GM18519 (cell line): ENCODE data around the gene ARHGAP26.
A peak's percentile ranks its signal among the peaks of the same experiment; 100 is the strongest.

ENCODE experiments used
- ATAC-seq: cut with Tn5 transposase; IDR thresholded peaks from one replicate; pipeline ENCODE4 v1.9.1; 2021; ENCODE audit warnings: mild to moderate bottlenecking, moderate library complexity; ENCODE audit not compliant: unreplicated experiment, low FRiP score

ARHGAP26 gene

DNA sequence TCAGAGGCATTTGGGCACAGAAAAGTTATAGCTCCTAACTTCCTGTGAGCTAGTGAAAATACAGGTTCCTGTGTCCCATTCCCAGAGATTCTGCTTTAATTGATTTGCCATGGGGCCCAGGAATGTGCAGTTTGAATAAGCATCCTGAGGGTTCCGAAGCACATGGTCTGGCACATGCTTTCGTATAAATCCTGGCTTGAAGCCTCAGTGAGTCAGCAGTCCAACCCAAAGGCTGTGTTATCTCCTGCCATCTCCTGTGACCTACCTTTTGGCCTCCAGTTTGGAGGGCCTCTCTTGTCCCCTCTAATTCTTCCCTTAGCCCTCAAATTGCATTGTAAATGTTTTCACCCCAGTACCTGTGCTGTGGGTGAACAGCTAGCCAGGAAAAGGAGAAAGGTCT is 449.5 kb downstream of the ARHGAP26 start:
- no peak for ATAC-seq

DNA sequence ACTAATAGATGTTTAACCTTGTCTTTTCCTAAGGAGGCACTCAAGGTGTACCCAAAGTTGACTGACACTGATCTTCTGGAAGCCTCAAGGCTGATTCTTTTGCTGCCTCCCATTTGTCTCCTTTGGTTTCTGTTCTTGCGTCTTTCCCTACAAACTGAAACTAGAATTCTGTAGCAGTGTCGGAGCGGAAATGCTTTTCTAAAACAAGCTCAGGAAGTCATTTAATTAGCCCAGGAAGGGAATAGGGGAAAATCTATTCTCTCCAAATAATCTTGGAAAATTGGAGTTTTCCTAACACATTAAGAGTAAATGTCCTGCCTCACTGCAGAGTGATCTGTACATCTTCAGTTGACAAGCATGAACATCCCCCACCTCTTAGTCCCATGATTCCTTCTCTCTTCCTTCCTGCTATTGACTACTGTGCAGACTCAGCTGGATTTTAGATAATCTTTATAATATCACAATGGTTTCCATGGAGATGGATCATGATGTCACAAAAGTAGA is 450.6 kb downstream of the ARHGAP26 start:
- no peak for ATAC-seq

DNA sequence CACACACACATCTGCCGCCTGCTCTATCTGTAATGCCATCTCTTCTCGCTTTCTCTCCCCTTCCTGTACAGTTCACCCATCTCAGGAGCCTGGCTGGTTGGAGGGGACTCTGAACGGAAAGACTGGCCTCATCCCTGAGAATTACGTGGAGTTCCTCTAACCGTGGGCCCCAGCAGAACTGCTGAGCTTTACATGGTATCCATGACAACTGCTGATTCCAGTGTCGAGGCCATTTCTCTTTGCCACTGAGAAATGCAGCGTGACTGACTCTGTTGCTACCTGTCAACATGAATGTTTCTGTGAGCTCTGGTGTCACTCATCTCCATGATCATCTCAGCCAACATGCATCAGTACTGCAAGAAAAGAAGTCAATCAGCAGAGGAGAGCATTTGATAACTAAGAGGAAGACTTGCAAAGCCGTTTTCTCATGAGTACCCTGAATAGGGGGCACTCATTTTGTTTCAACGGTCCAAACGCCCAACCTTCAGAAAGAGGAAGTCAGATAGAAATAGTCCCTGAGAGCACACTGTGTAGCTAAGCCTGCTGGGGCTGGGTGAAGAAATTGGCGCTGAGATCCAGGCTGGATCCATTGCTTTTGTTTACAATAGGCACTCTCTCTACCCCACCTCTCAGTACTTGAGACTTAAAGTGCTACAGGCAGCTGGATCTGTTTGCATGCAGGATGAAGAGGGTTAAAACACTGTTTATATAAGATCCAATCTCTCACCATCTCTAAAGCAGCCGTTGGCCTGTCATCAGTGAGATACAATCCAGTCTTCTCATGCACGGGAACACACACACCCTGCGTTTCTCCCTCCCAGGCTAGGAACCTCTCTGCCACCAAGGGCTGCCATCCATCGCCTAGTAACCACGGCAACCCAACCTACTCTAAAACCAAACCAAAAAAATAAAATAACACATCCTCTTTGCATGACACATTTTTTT is 452.4 kb downstream of the ARHGAP26 start:
- ATAC-seq = peak; percentile 67

DNA sequence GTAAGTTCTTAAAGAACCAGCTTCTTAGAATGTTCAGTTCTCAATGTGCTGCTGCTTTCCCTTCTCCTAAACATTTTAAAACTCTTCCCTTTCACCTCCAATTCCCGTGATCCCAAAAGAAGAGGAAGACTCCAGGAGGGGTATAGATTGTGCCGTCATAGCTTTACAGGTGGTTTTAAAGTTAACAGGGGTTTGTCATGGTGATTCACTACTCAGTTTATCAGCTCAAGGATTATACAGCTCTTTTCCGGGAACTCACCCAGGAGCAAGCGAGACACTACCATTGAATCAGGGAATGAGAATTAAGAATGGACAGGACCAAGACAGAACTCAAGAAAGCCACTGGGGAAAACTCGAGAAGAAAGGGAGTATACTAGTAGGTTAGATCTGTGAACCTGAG is 454.5 kb downstream of the ARHGAP26 start:
- ATAC-seq = no peak

DNA sequence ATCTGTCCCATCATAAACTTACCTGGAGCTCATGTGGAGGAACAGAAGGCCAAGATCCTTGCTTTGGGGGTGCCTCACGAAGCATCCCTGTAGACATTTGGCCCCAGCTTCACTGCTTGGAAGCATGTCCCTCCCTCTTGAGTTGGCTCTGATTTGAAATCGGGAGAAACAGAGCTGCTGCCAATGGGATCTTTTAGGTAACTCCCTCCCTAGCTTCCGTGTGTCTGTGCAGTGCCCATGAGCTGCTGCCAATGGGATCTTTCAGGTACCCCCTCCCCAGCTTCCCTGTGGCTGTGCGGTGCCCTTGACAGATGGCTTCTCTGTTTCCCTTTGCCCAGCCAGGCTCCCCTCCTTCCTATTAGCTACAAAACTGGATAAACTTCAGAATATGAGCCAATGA is 455.3 kb downstream of the ARHGAP26 start:
- no peak for ATAC-seq

DNA sequence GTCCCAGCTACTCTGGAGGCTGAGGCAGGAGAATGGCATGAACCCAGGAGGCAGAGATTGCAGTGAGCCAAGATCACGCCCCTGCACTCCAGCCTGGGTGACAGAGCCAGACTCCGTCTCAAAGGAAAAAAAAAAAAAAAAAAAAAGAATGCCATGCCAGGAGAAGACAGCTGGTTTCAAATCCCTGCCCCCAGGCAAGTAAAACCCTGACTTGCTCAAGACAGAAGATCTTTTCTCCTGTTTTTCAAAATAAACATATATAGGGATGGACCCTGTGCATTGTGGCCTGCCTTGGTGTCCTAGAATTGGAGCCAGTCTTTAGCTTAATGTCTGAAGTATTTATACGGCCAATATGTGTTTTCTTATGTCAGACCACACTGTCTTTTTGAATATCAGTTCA is 456.2 kb downstream of the ARHGAP26 start:
- no peak for ATAC-seq

DNA sequence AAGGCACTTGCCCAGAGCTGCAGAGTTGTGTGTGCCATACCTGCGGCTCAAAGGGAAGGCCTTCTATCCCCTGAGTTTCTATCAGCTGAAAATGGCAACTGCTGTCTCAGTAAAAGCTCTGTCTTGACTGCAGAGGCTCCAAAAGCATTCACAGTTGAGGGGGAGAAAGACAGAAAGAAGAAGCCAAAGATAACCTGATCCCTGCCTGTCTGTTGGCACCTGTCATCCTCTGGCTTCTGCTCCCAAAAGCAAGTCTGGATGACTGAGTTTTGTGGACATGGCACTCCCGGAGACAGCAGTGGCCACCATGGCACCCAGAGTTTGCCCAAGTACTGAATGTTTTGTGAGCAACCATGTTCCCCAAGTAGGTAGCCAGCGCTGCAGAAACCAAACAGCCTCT is 456.7 kb downstream of the ARHGAP26 start:
- ATAC-seq = no peak

DNA sequence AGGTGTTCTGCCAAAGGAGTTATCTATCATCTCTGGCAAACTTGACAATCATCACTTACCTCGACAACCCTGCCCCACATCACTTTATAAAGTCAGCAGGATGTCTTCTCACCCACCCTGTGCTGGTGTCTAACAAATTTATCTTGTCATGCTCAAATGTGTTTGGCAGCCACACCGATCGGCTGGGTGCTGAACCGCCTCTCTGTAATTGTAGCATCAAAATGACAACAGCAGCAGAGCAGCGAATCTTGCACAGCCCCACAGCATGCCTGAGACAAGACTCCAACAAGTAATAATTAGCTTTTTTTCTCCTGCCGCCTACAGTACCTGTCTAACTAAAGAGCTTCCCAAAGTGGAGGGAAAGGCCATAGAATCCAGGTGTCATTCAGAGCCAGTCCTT is 457.1 kb downstream of the ARHGAP26 start:
- ATAC-seq = no peak

DNA sequence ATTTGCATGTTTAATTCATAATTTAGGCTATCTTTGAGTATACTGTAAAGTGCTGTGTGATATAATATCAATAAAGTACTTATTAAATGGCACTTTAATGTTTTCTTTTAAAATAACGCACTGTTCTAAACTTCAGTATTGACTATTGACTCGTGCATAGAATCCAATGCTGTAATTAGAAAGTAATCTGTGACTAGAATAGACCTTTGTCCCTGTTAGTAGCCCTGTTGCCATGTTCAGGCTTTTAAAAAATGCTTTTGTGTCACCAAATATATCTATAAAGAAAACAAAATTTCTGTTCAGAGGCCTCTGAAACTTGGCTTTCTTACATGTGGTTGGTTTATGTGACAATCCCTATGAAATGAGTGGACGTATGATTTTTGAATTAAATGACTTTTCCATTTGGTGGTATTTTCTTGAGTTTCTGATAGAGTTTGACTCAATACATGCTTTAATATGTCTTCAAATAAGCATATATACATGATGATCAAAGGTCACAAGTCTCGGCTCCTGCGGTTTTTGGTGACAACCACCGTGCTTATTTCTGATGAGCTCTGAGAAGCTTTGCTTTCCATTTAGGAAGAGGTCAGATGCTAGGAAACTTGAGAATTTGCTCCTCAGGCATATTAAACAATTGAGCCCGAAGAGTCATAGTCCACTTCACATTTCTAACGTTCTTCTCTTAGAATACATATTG is 458.6 kb downstream of the ARHGAP26 start:
- ATAC-seq = no peak

DNA sequence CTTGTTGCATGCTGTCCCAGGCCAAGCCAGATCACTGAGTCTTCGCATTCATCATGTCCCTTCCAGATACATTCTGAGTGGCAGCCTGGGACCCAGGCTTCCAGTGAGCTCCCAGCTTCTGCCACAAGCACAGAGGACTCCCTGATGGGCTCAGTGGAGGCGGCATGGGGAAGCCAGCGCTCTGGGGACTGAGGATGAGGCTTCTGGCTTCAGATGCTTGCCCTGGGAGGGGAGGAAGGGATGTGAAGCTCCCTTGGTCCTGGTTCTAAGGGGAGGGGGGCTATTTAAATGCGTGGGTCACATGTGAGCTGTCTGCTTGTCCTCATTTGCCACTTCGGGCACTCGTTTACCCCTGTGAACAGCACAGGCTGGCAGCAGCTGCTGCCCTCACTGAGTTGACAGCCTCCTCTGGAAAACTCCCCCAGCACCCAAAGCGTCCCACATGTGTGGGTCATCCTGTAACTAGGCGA is 459.3 kb downstream of the ARHGAP26 start:
- peak; percentile 13 for ATAC-seq

DNA sequence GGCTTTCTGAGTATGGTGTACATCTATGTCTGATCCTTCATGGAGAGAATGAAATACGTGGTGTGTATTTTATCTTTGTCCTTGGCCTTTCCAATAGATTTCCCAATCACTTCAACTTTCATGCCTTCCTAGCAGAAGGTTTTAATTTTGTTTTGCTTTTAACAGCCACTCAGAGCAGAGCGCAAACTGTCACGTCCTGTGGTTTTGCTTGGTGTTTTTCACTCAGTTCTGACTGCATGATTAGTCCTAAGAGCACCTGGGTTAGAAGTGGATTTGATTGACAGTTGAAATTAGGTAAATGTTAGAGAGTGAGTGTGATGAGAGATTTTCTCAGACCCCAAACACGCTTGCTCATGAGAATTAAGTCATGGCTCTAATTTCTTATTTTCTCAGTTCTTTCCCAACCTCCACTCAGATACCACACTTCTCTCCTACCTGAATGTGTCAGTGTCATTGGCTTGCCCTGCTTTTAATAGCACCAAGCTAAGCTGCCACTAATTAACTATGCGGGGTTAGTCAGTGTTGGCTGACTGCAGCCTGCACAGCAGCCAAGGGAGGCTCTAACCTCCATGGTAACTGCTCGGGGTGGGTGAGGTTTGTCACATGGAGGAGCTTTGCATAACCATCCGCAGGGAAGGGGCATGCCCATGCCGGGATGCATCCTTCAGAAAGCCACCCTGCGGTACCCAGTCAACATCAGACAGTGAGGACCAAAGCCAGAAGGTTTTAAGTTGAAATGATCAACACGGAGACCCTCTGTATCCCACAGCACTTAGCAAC is 459.9 kb downstream of the ARHGAP26 start:
- peak; percentile 95 for ATAC-seq

DNA sequence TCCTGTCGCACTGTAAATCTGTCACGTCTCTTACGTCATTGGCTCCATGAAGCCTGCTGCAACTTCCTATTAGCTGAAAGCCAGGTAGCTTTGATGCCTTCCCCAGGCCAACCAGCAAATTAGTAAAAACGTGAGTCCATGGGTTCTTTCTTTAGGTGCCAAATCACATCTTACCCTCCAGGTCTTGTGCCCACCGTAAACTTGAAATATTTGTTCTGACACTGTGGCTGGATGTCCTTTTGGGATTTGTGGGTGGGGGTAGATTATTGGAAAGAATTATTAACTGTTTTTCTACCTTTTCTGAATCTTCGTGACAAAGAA is 460.5 kb downstream of the ARHGAP26 start:
- no peak for ATAC-seq

DNA sequence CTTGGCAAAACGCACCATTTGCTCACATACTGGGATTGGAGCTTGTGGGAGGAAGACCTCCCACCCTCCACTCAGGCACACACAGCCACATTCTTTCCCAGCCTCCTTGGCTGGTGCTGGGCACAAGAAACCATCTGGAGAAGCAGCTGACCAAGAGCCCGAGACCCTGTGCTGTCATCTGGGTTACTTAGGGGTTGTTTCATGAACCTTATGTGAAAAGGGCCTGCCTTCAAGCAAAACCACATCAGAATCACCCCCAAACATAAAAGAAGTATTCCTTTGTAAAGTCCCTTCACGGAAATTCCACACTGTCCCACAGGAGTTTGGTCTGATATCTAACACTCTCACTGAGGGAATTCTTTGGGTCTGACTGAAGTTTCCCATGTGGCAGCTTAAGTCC is 461.2 kb downstream of the ARHGAP26 start:
- no peak for ATAC-seq

DNA sequence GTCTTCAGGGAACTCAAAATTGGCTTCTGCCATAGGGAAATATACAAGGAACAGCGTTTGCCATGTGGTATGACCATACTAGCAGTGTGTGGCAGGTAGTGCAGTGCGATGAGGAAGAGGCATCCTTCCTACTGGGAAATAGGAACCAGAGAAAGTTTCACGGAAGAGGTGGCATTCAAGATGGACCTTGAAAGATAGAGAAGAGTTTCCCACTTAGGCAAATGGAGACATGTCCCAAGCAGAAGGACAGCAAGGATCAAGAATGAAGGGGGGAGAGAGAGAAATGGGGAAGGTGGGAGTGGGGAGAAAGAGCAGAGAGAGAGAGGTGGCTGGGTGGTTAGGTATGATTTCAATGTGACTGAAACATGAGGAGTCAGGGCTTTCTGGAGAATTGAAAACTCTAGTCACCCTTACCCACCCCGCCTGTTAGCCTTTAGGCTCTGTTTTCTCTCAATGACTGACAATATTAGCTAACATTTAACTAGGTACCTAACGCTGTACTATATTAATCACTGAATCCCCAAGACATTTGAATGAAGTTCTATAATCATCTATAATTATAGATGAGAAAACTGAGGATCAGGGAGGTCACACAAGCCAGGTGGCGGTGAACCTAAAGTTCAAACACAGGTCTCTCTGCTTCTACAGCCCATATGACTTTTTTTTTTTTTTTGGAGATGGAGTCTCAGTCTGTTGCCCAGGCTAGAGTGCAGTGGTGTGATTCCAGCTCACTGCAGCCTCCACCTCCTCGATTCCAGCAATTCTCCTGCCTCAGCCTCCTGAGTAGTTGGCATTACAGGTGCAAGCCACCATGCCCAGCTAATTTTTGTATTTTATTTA is 462.0 kb downstream of the ARHGAP26 start:
- ATAC-seq = no peak

DNA sequence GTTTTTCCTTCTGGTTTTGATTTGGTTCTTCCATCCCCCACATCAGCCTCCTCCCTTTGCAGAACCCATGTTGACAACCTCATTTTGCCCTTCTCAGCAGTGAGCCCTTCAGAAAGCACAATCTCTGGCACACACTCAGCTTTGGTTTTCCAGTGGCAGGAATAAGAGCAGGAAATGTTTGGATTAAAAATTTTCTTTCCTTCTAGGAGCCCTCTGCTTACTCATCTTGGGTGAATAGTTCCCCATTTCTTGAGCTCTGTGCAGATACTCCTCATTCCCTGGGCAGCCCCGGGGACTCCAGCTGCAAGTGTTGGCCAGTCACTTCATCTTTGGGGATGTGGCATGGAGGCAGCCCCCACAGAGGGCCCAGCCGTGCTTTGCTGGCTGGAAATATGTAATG is 462.9 kb downstream of the ARHGAP26 start:
- no peak for ATAC-seq

DNA sequence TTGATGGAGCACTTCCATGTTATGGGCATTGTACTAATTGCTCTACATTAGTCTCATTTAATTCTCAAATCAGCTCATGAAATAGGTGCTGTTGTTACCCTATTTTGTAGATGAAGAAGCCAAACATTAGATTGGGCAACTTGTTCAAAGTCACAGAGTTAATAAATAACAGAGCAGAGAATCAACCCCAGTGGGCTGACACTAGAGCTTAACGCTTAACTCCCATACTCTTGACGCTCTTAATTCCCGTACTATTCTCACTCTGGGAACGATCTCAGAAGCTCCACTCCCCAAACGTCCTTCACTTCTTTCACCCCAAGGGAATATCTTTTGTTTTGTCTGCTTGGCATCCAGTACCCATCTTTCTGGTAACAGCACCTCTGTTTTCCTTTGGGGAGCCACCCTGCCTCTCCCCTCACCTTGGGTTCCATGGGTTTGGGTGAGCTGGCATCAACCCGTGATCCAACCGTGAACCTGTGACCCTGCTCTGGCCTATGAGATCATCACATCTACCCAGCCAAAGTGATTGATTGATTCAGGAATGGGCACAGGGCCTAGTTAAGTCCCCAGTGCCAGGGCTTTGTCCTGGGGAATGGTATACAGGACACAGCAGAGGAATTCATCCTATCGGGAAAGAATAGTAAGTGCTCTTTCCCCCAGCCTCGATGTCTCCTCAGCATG is 464.1 kb downstream of the ARHGAP26 start:
- ATAC-seq = no peak

DNA sequence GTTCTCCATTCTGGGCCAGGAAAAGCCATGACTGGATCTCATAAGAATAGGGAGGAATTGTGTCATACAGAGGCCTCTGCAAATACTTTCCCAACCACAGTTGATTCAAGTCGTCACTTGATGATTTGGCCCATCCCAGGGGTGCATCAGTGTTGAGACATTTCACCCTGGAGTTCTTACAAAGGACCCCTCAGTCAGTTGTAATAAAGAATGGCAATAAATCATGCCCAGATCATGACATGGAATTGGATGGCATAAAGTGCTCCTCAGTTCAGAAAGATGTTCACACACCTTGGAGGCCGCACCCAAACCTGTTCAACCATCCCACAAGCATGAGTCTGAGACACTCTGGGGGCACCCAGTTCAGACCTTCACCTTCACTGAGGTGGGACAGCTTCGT is 465.2 kb downstream of the ARHGAP26 start:
- no peak for ATAC-seq

DNA sequence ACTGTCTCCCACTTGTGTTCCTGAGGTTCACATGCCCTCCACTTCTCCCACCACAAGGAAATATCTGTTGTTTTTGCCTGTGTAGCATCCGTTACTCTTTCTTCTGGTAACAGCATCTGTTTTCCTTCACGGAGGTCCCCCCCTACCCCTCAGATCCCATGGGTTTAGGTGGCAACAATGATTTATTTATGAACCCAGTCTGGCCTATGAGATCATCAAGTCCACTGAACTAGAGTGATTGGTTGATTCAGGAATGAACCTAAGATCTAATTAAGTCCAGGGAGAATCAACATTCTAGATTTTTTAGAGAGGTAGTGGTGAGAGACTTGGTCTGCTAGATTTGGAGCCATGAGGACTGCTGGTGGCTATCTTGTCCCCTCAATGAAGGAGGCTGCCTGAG is 466.5 kb downstream of the ARHGAP26 start:
- no peak for ATAC-seq

DNA sequence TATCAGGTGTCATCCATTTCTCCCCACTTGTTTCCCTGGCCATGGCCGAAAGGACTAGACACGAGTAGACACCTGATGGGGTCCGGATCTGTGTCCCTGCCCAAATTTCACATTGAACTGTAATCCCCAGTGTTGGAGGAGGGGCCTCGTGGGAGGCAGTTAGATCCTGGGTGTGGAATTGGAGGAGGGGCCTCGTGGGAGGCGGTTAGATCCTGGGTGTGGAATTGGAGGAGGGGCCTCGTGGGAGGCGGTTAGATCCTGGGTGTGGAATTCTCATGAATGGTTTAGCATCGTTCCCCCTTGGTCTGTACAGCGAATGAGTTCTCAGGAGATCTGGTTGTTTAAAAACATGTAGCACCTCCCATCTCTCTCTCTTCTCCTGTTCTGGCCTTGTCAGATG is 467.5 kb downstream of the ARHGAP26 start:
- no peak for ATAC-seq
